Measurements from ENCODE around the gene GRIN2A.

The GRIN2A gene

GRCh38 chr16:9813665-9814064, 368.6 kb downstream of the GRIN2A start:
- no peak for ATAC-seq
- TF ChIP-seq, protein P1, sequence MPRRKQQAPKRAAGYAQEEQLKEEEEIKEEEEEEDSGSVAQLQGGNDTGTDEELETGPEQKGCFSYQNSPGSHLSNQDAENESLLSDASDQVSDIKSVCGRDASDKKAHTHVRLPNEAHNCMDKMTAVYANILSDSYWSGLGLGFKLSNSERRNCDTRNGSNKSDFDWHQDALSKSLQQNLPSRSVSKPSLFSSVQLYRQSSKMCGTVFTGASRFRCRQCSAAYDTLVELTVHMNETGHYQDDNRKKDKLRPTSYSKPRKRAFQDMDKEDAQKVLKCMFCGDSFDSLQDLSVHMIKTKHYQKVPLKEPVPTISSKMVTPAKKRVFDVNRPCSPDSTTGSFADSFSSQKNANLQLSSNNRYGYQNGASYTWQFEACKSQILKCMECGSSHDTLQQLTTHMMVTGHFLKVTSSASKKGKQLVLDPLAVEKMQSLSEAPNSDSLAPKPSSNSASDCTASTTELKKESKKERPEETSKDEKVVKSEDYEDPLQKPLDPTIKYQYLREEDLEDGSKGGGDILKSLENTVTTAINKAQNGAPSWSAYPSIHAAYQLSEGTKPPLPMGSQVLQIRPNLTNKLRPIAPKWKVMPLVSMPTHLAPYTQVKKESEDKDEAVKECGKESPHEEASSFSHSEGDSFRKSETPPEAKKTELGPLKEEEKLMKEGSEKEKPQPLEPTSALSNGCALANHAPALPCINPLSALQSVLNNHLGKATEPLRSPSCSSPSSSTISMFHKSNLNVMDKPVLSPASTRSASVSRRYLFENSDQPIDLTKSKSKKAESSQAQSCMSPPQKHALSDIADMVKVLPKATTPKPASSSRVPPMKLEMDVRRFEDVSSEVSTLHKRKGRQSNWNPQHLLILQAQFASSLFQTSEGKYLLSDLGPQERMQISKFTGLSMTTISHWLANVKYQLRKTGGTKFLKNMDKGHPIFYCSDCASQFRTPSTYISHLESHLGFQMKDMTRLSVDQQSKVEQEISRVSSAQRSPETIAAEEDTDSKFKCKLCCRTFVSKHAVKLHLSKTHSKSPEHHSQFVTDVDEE (CRISPR knock-in tag; IDR thresholded peaks at IDR 0.05), result no peak
- TF ChIP-seq SNAI2 (CRISPR knock-in tag; IDR thresholded peaks at IDR 0.05), result no peak
- no peak for TF ChIP-seq ESRRG (CRISPR knock-in tag; IDR thresholded peaks at IDR 0.05)
- TF ChIP-seq CSDC2 (CRISPR knock-in tag; IDR thresholded peaks at IDR 0.05), result no peak
- no peak for TF ChIP-seq POU6F1 (CRISPR knock-in tag; IDR thresholded peaks at IDR 0.05; ENCODE audit: borderline replicate concordance, low read depth)
- no peak for TF ChIP-seq CREB5 (CRISPR knock-in tag; IDR thresholded peaks at IDR 0.05; ENCODE audit: low read depth)
- no peak for TF ChIP-seq RARB (CRISPR knock-in tag; IDR thresholded peaks at IDR 0.05)
- no peak for TF ChIP-seq ZNF8 (CRISPR knock-in tag; IDR thresholded peaks at IDR 0.05)
- TF ChIP-seq ZC3H10 (CRISPR knock-in tag; IDR thresholded peaks at IDR 0.05), result no peak
- TF ChIP-seq GLIS3 (CRISPR knock-in tag; IDR thresholded peaks at IDR 0.05), result no peak
- TF ChIP-seq PATZ1 (CRISPR knock-in tag; IDR thresholded peaks at IDR 0.05; ENCODE audit: borderline replicate concordance), result no peak
- TF ChIP-seq ARNTL (CRISPR knock-in tag; IDR thresholded peaks at IDR 0.05; ENCODE audit: borderline replicate concordance, low read depth), result no peak
- TF ChIP-seq ZNF565 (CRISPR knock-in tag; conservative IDR thresholded peaks at IDR 0.05; ENCODE audit: low read depth), result no peak

DNA sequence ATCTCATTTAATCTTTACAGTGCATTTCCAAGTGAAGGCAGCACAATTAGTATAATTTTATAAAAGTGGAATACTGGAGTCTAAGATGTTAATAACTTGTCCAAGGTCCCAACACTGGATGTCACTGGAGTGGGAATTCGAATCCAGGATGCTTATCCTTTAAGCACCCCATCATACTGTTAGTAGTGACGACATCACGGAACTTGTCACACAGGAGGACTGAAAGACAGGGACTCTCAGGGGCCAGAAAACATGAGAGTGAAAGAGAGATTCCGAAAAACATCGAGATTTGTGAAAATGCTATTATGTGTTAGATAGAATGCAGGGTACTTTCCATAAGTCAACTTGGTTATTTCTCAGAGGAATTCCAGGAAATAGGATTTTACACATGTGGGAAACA, 374.0 kb downstream of the GRIN2A start:
- ATAC-seq, result no peak
- no peak for TF ChIP-seq TCF4 (CRISPR knock-in tag; IDR thresholded peaks at IDR 0.05; ENCODE audit: borderline replicate concordance)
- no peak for TF ChIP-seq ZC3H10 (CRISPR knock-in tag; IDR thresholded peaks at IDR 0.05)
- TF ChIP-seq SNAI2 (CRISPR knock-in tag; IDR thresholded peaks at IDR 0.05), result no peak
- no peak for TF ChIP-seq POU6F1 (CRISPR knock-in tag; IDR thresholded peaks at IDR 0.05; ENCODE audit: borderline replicate concordance, low read depth)
- no peak for TF ChIP-seq GLIS3 (CRISPR knock-in tag; IDR thresholded peaks at IDR 0.05)
- TF ChIP-seq ESRRG (CRISPR knock-in tag; IDR thresholded peaks at IDR 0.05), result no peak
- TF ChIP-seq CSDC2 (CRISPR knock-in tag; IDR thresholded peaks at IDR 0.05), result no peak
- no peak for TF ChIP-seq TOX (CRISPR knock-in tag; IDR thresholded peaks at IDR 0.05; ENCODE audit: borderline replicate concordance)
- TF ChIP-seq OSR1 (CRISPR knock-in tag; IDR thresholded peaks at IDR 0.05), result no peak
- TF ChIP-seq ZFP30 (CRISPR knock-in tag; IDR thresholded peaks at IDR 0.05), result no peak
- no peak for TF ChIP-seq RARB (CRISPR knock-in tag; IDR thresholded peaks at IDR 0.05)
- TF ChIP-seq PPARA (CRISPR knock-in tag; IDR thresholded peaks at IDR 0.05; ENCODE audit: borderline replicate concordance), result no peak
- TF ChIP-seq CREB5 (CRISPR knock-in tag; IDR thresholded peaks at IDR 0.05; ENCODE audit: low read depth), result no peak
- no peak for TF ChIP-seq ARNTL (CRISPR knock-in tag; IDR thresholded peaks at IDR 0.05; ENCODE audit: borderline replicate concordance, low read depth)

DNA sequence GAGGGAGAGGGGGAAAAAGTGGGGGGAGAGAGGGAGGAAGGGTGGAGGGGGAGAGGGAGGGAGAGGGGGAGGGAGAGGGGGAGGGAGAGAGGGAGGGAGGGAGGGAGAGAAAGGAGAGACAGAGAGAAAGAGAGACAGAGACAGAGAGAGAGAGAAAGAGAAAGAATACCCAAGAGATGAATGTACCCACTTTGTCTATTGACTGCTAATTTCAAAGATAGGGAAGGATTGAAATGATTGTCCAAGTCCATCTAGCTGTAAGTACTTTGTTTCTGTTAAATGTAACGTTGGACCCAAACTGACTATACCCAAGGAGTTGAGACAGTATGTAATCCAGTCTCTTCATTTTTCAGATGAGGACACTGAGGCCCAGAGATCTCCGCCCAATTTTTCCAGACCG, 374.9 kb downstream of the GRIN2A start:
- no peak for ATAC-seq

More for the DNA sequence above, 374.9 kb downstream of the GRIN2A start:
- no peak for TF ChIP-seq ZC3H10 (CRISPR knock-in tag; IDR thresholded peaks at IDR 0.05)
- no peak for TF ChIP-seq RARB (CRISPR knock-in tag; IDR thresholded peaks at IDR 0.05)
- TF ChIP-seq TOX (CRISPR knock-in tag; IDR thresholded peaks at IDR 0.05; ENCODE audit: borderline replicate concordance), result no peak
- TF ChIP-seq BACH2 (CRISPR knock-in tag; IDR thresholded peaks at IDR 0.05; ENCODE audit: borderline replicate concordance), result no peak
- no peak for TF ChIP-seq ARNTL (CRISPR knock-in tag; IDR thresholded peaks at IDR 0.05; ENCODE audit: borderline replicate concordance, low read depth)
- TF ChIP-seq TCF4 (CRISPR knock-in tag; IDR thresholded peaks at IDR 0.05; ENCODE audit: borderline replicate concordance), result no peak
- no peak for TF ChIP-seq ISL1 (CRISPR knock-in tag; IDR thresholded peaks at IDR 0.05)
- no peak for TF ChIP-seq ZFP3 (CRISPR knock-in tag; IDR thresholded peaks at IDR 0.05)
- TF ChIP-seq GLIS3 (CRISPR knock-in tag; IDR thresholded peaks at IDR 0.05), result no peak

Data from SK-N-SH treated with all-trans-retinoic acid at 6 μM for 48 hours (cell line).